LNCAP (cell line): Measurements from ENCODE around the gene S1PR4.

ENCODE experiments used
- CTCF ChIP-seq: fragments of 450-650 bp; IDR thresholded peaks from 2 replicates; pipeline ENCODE4 v1.5.1; 2017; ENCODE audit warnings: mild to moderate bottlenecking

Gene S1PR4

GRCh38 chr19:3196933-3197205 is 18.3 kb downstream of the S1PR4 start:
- TF ChIP-seq CTCF: no peak

GRCh38 chr19:3198901-3199700 is 20.5 kb downstream of the S1PR4 start:
- no peak for TF ChIP-seq CTCF

- TF ChIP-seq CTCF: no peak
These were observed 22.6 kb downstream of the S1PR4 start for GRCh38 chr19:3201072-3201700.

GRCh38 chr19:3201911-3202310 is 23.3 kb downstream of the S1PR4 start:
- no peak for TF ChIP-seq CTCF

- no peak for TF ChIP-seq CTCF
These were observed 23.8 kb downstream of the S1PR4 start for GRCh38 chr19:3202346-3202745.

GRCh38 chr19:3203805-3204645 is 25.5 kb downstream of the S1PR4 start:
- no peak for TF ChIP-seq CTCF

- no peak for TF ChIP-seq CTCF
These were observed 26.2 kb downstream of the S1PR4 start for GRCh38 chr19:3204646-3205275.
